ENCODE measurements around the gene ADGRE3.
"Not testable (repeated sequence)": the region's sequence is repeated elsewhere in the genome, so short reads cannot be mapped to it uniquely, and the experiment has no call there.

Gene ADGRE3

GRCh38 chr19:14603990-14604387 lies 70.7 kb downstream of the ADGRE3 start:
- no peak for DNase-seq (ENCODE audit: low spot score)

- DNase-seq (ENCODE audit: low spot score): no peak
Measured at GRCh38 chr19:14599548-14600147, 75.0 kb downstream of the ADGRE3 start.

GRCh38 chr19:14595558-14595957 lies 79.1 kb downstream of the ADGRE3 start:
- DNase-seq (ENCODE audit: low spot score): no peak

- not testable (repeated sequence) for DNase-seq (ENCODE audit: low spot score)
Measured at GRCh38 chr19:14589433-14589832, 85.2 kb downstream of the ADGRE3 start.

GRCh38 chr19:14585187-14585586 lies 89.5 kb downstream of the ADGRE3 start:
- not testable (repeated sequence) for DNase-seq (ENCODE audit: low spot score)

GRCh38 chr19:14584372-14584771 lies 90.3 kb downstream of the ADGRE3 start:
- DNase-seq (ENCODE audit: low spot score): not testable (repeated sequence)

GRCh38 chr19:14582894-14583340 lies 91.7 kb downstream of the ADGRE3 start, which contains the start of gene CLEC17A:
Gene CLEC17A (plus strand): TSS chr19:14583084. CDS start chr19:14583161, 77 bp downstream.
- DNase-seq (ENCODE audit: low spot score): no peak

- DNase-seq (ENCODE audit: low spot score): no peak
Measured at GRCh38 chr19:14580623-14581237, 93.9 kb downstream of the ADGRE3 start.

GRCh38 chr19:14577885-14578427 lies 96.7 kb downstream of the ADGRE3 start:
- DNase-seq (ENCODE audit: low spot score): no peak

GRCh38 chr19:14577264-14577663 lies 97.4 kb downstream of the ADGRE3 start:
- no peak for DNase-seq (ENCODE audit: low spot score)

- DNase-seq (ENCODE audit: low spot score): no peak
Measured at GRCh38 chr19:14576363-14576762, 98.3 kb downstream of the ADGRE3 start.

- no peak for DNase-seq (ENCODE audit: low spot score)
Measured at GRCh38 chr19:14575428-14575980, 99.1 kb downstream of the ADGRE3 start.

GRCh38 chr19:14571695-14572490 lies 102.8 kb downstream of the ADGRE3 start, which contains the start of gene NDUFB7:
Gene NDUFB7 (minus strand): TSS chr19:14572066. CDS start chr19:14572000, 66 bp downstream.
- peak; percentile 91 for DNase-seq (ENCODE audit: low spot score)

- DNase-seq (ENCODE audit: low spot score): no peak
Measured at GRCh38 chr19:14570864-14571527, 103.6 kb downstream of the ADGRE3 start.

Measured in left forelimb (tissue), 1 donor.